Ascending aorta (tissue), 2 donors: ENCODE results near the gene OR10H1. TPM values are rescaled to one million over a fixed set of nuclear protein-coding genes. Genes with fewer than 3 reads are reported as not detected.

ENCODE experiments used
- DNase-seq, 2 donors: peaks; one replicate each; pipeline ENCODE4 v3.0.0-alpha.2; 2019; ENCODE audit warnings: low spot score in 2 of 2
- H3K27ac ChIP-seq, 2 donors: fragments of 200-600 bp; sonication (generic); one replicate each; pipeline ENCODE4 v1.5.1; 2016 to 2017; ENCODE audit warnings: mild to moderate bottlenecking in 1 of 2
- H3K27me3 ChIP-seq: fragments of 200-600 bp; sonication (generic); one replicate; pipeline ENCODE4 v1.5.1; 2017
- H3K36me3 ChIP-seq, 2 donors: fragments of 200-600 bp; sonication (generic); one replicate each; pipeline ENCODE4 v1.5.1; 2016
- H3K4me1 ChIP-seq, 2 donors: fragments of 200-600 bp; sonication (generic); one replicate each; pipeline ENCODE4 v1.5.1; 2016 to 2017; ENCODE audit warnings: mild to moderate bottlenecking in 1 of 2
- H3K4me3 ChIP-seq, 2 donors: fragments of 200-600 bp; sonication (generic); one replicate each; pipeline ENCODE4 v1.5.1; 2016 to 2017; ENCODE audit warnings: mild to moderate bottlenecking in 1 of 2
- H3K9me3 ChIP-seq, 2 donors: fragments of 200-600 bp; sonication (generic); one replicate each; pipeline ENCODE4 v1.5.1; 2016
- CTCF ChIP-seq, 3 experiments: fragments of 200-600 bp in 2 of 3; fragments of 450-650 bp in 1 of 3; sonication (generic) in 2 of 3; IDR thresholded peaks; one replicate each; pipeline ENCODE4 v1.5.1; 2016 to 2019; ENCODE audit warnings: antibody characterized with exemption in 3 of 3, mild to moderate bottlenecking in 1 of 3, moderate library complexity in 1 of 3
- intact Hi-C: fragments of 100-400 bp; cut with DNase I; formaldehyde crosslinking; loops from one replicate; pipeline ENCODE4 v1.15.1; 2023
- total RNA-seq: library from RNA; depleted of rRNA; stranded (reverse); fragments of >200 nt; gene quantifications from one replicate; pipeline ENCODE4 v1.1.0, GENCODE V29; 2016

Gene OR10H1
- total RNA-seq, 1 donor from 2014 or later = not detected

- TF ChIP-seq CTCF (IDR thresholded peaks at IDR 0.05) = no peak
- Histone ChIP-seq H3K4me1 (no peaks in the 10 kb centered on the region), H3K4me3 (no peak overlapping the region), H3K36me3 (no peaks in the 10 kb centered on the region), H3K27ac (no peak overlapping the region), H3K27me3 (no peaks in the 10 kb centered on the region), H3K9me3 (no peaks in the 10 kb centered on the region)
- intact Hi-C loops = no loop called here
- DNase-seq = no peak
Measured at GRCh38 chr19:15759962-15760565, 55.4 kb downstream of the OR10H1 start.

DNA sequence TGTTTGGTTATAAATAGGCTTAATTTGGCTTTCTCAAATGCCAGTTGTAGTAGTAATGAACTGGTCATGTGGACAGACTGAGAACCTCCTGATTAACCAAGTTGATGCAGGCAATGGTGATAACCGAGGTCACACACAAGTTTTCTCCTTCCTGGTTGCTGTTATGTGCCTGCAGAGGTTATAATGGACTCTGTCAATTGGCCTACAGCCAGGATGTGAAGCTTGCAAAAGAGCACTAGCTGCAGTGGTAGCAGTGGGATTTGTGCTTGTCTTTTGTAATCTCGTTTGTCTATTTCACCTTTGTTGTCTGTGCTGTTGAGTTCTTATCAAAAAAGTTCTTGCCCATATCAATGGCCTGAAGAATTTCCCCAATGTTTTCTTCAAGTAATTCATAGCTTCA lies 57.1 kb downstream of the OR10H1 start:
- H3K27ac ChIP-seq = no peak overlapping the region
- H3K9me3 ChIP-seq = no peaks in the 10 kb centered on the region
- no peak for TF ChIP-seq CTCF (IDR thresholded peaks at IDR 0.05)
- DNase-seq = no peak
- intact Hi-C loops = no loop called here
- no peaks in the 10 kb centered on the region for H3K4me1 ChIP-seq
- no peaks in the 10 kb centered on the region for H3K36me3 ChIP-seq
- H3K4me3 ChIP-seq = no peak overlapping the region
- no peaks in the 10 kb centered on the region for H3K27me3 ChIP-seq

Other genes with a start within 250 kb of the OR10H1 start
- not detected for gene CYP4F8, start 200.4 kb downstream of the OR10H1 start, total RNA-seq
- gene CYP4F3, start 174.8 kb downstream of the OR10H1 start, total RNA-seq = not detected
- 17.2 TPM for gene CYP4F12, start 142.6 kb downstream of the OR10H1 start, total RNA-seq
- gene OR10H2, start 87.6 kb downstream of the OR10H1 start, total RNA-seq = not detected
- gene OR10H3, start 77.7 kb downstream of the OR10H1 start, total RNA-seq = not detected
- gene OR10H5, start 28.0 kb downstream of the OR10H1 start, total RNA-seq = not detected
- gene CYP4F2, start 82.4 kb upstream of the OR10H1 start, total RNA-seq = 83.0 TPM
- 0.75 TPM for gene CYP4F11, start 118.9 kb upstream of the OR10H1 start, total RNA-seq
- not detected for gene OR10H4, start 133.3 kb upstream of the OR10H1 start, total RNA-seq